Cardiac septum (tissue), 1 donor: ENCODE data around the gene GPR37. TPM values are rescaled to one million over a fixed set of nuclear protein-coding genes. Genes with fewer than 3 reads are reported as not detected.

Experiments
- DNase-seq: peaks from one replicate; pipeline ENCODE4 v3.0.0-alpha.2; 2020; ENCODE audit warnings: low spot score
- intact Hi-C: fragments of 100-400 bp; cut with DNase I; formaldehyde crosslinking; loops from one replicate; pipeline ENCODE4 v1.14.0; 2022
- total RNA-seq: library from RNA; stranded (reverse); fragmentation: NEBNext Ultra II Directional; extraction: Animal tissue kit (Norgen Biotek cat#: 25700); gene quantifications from one replicate; pipeline ENCODE4 v1.2.1, GENCODE V29; 2021
- donor health status: DM: no; HTN: no; CAD: no.

GPR37 gene
- total RNA-seq, 1 donor from 2014 or later, result 0.13 TPM

DNA sequence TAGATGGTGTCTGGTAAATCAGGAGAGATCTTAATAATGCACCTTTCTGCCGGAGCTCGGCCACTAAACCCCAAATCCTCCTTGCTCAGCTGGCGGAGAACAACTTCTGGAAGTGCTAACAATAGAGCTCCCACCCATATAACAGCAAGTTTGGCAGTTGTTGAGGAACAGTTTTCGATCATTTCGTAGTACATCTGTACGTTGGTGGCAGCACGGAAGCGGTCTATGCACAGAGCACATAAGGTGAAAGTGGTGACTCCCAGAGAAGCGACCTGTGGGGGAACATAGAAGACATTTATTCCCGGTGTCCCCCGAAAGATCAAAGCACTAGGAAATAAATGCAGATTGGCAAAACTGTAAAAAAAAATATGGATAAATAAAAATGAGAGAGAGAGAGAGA lies 18.5 kb downstream of the GPR37 start:
- no peak for DNase-seq
- intact Hi-C loops, result no loop called here

DNA sequence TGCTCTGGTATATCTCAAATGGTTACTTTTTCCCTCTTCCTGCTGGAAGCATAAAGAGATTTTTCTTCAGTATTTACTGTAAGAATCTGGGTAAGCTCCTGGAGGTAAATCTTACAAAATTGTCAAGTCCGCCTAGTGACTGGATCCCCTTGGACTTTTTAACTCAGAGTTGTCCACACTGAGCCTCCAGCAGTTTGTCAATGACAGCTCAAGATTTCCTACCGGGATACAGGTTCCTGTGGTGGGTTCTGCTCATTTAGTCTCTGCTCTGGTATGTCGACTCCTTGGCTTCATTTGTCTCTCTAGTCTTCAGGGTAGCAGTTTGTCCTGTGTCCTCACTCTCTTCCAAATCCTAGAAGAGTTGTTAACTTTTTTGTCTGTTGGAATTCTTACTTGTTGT lies 27.0 kb downstream of the GPR37 start:
- intact Hi-C loops, result no loop called here
- no peak for DNase-seq

DNA sequence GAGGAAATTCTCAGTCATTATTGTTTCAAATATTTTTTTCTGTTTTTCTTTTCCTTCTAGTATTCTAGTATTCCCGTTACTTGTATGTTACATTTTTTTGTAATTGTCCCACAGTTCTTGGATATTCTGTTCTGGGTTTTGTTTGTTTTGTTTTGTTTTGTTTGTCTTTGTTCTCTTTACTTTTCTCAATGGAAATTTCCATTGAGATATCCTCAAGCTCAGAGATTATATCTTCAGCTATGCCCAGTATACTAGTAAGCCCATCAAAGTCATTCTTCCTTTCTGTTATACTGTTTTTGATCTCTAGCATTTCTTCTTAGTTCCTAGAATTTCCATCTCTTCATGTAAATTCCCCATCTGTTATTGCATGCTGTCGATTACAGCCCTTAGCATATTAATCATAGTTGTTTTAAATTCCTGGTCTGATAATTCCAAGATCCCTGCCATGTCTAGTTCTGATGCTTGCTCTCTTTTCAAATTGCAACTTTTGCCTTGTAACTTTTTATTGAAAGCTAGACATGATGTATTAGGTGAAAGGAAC lies 27.8 kb downstream of the GPR37 start:
- intact Hi-C loops, result no loop called here
- no peak for DNase-seq

DNA sequence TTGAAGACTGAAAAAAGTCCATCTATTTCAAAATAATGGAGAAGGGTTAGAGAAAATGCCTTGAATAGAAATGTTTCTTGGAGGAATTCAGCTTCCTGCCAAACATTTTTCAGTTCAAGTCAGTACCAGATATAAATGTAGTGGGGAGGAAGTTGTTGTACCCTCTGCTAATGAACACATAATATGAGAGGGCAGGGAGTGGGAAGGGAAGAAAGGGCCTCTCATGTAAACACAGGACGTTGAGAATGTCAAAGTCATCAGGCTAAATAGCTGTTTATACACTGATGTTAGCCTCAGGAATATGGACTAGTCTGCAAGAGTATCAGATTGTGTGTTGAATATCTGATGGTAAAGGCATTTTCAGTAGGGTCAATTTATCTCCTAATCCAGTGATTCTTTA lies 37.0 kb downstream of the GPR37 start:
- intact Hi-C loops, result no loop called here
- DNase-seq, result no peak

DNA sequence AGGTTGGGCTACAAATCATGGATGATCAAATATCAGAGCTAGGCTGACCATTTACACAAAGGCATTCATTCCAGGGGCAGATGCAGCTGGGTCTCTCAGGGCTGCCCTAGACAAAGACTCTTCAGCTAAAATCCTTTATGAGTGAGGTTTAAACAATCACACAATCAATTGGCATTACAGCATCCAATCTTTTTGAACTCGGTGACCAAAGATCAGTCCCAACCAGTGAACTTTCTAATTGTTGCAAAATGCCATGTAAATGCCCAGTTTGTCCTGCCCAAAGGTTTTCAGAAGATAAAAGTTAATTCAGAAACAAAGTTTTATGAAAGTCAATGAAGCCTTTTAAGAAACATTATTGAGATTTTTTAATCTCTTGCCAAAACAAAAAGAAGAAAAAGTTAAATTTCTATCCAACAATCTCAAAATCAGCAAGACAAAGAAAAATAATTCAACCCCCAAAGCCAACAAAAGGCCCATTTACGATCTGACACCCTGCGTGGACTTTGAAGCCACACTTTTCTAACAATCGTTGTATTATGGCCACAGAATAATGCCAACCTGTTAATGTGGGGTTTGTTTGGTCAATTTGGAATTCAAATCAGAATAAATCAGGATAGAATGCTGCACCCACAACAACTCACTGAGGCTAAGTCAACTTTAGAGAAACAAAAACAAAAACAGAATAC lies 40.9 kb downstream of the GPR37 start:
- no peak for DNase-seq
- intact Hi-C loops, result no loop called here

DNA sequence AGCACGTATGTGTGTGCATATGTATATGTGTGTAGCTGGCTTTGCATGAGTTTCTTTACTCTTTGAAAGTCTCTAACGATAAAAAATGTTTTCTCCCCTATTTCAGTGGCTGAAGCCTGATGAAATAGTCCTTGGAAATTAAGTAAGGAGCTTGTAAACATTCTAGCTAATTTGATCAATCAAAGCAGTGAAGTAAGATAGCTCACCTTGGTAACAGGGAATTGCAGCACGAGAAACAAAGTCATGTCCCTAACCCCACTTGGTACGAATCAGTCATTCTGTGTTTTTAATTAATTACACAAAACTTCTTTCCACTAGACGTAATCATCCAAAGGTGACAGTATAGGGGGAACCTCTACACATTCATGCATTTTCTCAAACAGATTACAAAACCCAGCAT lies 41.5 kb downstream of the GPR37 start:
- DNase-seq, result no peak
- intact Hi-C loops, result no loop called here

DNA sequence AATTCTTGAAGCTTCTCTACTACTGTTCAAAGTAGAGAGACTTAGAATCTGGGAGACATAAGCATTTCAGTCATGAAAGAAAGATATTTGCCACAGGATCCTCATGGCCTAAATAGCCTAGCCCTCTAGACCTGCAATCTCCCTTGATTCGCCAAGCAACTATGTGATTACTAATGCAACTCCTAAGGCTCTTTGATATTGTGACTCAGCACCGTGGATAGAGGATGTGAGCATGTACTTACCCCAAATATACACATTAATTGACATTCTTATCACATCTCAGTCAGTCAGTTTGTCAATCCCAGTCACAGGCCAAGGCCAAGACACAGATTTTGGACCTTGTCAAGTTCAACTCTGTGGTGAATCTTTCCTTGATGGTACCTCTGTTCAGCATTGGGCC lies 42.6 kb downstream of the GPR37 start:
- no peak for DNase-seq
- intact Hi-C loops, result no loop called here

DNA sequence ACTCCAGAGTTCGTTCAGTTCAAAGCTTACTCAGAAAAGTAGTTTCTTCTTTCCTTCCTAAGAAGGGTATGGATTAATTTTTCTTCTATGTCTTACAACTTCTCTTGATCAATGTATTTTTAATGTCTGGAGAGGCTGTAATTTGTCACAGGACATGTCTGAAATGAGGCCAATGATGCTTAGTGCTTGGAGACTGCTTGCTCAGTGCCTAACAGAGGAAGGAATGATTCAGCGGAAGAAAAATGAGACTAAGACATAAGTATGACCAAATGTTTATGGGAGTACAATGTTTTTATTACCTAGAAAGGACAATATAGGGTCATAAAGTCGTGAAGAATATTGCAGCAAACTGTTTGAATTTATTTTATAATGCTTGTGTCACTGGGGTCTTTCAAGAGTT lies 43.3 kb downstream of the GPR37 start:
- intact Hi-C loops, result no loop called here
- DNase-seq, result no peak

DNA sequence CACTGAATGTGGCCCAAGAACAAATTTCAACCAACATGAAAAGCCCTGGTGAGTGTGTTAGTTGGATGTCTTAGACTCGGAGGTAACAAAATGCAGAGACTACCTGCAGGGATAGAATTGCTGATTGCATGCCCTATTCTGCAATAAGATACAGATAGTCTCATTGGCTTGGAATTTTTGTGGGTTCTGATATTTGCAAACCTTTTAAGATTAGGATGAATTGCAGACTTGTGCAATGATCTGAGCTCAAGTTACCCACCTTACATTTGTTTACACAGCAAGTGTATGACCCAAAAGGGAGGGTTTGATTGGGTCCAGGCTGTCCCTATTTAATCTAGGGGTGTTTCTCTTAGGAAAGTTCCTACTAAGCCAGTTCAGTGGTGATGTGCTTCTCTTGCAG lies 45.4 kb downstream of the GPR37 start:
- intact Hi-C loops, result no loop called here
- no peak for DNase-seq

DNA sequence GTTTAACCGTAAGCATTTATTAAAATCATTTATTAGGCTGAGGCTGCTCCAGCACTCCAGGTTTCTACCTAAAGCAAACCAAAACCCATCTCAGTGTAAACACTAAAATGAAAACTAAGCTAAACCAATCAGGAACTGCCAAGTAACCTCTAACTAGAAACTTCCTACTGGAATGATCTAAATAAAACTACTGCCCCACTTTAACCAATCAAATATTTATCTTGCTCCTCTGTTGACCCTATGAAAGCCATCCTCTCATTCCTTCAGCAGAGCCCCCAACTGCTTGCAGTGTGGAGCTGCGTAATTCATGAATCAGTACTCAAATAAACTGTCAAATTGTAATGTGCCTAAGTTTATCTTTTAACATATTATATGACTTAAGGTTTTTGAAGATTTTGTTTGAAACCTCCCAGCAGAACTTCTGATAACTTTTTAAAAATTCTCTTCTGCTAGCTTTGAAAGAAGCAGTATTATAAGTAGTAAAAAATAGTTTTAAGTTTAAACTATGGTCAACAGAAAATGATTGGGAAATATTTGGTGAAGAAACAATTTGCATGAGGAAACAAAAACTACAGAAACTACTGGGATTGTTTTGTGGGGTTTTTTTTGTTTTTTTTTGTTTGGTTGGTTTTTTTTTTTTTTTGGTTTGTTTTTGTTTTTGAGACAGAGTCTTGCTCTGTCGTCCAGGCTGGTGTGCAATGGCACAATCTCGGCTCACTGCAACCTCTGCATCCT lies 47.4 kb downstream of the GPR37 start:
- DNase-seq, result no peak
- intact Hi-C loops, result no loop called here

DNA sequence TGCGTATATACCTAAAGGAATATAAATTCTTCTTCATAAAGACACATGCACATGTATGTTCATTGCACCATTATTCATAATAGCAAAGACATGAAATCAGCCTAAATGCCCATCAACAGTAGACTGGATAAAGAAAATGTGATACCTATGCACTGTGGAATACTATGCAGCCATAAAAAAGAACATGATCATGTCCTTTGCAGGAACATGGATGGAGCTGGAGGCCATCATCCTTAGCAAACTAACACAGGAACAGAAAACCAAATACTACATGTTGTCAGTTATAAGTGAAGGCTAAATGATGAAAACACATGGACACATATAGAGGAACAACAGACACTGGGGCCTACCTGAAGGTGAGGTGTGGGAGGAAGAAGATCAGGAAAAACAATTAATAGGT lies 48.7 kb downstream of the GPR37 start:
- intact Hi-C loops, result no loop called here
- DNase-seq, result no peak

DNA sequence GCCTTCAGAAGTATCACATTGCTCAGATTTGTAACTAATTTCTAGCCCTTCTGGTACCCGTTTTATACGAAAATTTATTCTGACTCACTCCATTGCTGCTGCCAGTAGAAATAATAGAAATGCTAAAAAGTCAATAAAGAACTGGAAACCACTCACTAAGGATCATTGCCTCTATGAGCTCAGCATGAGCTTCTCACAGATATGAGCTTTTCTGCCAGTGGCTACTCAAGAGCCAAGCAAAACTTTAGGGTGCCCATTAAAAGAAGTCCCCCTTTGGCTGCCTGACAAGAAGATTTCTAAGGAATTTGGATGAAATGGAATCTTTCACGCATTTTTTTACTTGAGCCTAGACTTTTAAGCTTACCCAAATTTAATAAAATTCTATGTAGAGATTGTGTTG lies 52.5 kb downstream of the GPR37 start:
- intact Hi-C loops, result no loop called here
- no peak for DNase-seq

DNA sequence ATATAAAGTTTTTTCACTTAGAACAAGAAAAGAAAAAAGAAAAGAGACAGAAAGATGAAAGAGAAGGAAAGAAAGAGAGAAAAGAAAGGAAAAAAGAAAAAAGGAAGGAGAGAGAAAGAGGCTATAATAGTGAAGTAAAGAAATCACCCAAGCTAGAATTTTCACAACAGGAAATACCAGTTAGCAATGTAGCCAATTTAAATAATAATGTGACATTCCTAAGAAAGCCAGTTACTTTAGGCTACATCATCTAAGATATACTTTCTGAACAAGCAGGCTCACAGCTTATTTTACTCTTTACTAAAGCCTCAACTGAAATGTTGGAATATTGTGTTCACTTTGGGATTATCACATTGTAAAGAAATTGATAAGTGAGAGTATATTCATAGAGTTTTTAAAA lies 53.6 kb downstream of the GPR37 start:
- intact Hi-C loops, result no loop called here
- DNase-seq, result no peak

DNA sequence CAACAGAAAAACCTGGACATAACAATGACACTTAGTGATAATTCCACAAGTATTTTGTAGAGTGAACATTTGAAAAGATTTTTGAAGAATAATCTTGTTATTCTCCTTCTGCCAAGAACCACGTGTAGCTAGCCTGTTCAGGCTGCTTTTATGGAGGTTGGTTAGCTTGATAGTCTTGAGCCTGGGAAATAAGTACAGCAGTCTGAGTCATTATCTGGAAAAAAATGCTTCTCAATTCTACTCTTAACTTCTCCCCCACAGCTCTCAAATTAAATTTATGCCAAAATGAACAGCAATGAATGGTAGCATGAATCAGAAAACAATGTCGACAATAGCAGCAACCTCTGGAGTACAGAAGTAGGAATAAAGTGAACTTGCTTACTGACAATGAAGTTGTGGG lies 63.2 kb downstream of the GPR37 start:
- intact Hi-C loops, result no loop called here
- no peak for DNase-seq

DNA sequence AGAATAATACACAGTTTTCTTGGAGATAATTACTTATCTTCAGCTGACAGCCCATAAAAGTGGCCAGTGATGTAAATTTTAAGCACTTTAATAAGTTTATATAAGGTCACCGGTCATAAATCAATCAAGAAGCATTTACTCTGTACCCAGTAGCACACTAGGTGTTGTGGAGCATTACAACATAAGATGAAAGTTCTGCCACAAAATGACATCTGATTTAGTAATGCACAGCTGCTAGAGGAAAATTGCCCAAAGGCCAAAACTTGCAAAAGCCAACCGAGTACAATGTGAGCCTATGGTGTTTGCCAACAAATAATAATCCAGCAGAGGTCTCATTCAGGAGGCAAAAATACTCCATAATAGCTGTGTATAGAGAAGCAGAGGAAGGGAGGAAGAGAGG lies 63.6 kb downstream of the GPR37 start:
- DNase-seq, result no peak
- intact Hi-C loops, result no loop called here

DNA sequence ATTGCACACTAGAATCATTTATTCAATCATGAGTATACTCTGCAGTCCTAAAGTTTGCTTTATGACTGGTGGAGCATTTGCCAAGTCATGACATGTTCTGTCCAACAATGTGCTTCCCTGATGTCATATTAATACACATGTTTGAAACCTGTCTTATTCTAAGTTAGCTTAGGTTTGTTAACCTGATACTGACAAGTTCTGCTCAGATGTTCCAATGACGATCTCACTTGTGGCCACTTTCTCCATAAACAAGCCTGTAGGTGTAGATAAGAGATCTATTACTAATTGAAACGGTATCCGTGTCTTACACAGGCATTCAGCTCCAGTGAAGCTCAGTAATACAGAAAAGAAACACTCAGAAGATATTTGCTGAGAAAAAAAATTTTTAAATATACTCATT lies 64.9 kb downstream of the GPR37 start:
- intact Hi-C loops, result no loop called here
- DNase-seq, result no peak

DNA sequence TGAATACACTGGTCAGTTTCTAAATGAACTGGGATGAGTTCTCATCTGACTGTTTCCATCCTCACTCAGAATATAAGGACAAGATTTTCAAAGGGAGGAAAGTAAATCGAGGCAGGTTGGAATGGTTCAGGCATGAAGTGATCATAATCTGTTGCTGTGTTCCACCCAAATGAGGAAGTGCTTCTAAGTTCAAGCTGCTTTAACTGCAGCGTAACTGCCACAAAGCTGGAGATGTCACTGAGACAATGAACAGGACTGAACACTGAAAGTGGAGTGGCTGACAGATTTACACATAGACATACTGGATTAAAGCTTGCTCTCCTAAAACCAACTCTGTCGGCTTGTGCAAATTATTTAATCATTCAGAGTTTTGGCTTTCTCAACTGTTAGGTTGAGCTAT lies 66.6 kb downstream of the GPR37 start:
- intact Hi-C loops, result no loop called here
- no peak for DNase-seq

DNA sequence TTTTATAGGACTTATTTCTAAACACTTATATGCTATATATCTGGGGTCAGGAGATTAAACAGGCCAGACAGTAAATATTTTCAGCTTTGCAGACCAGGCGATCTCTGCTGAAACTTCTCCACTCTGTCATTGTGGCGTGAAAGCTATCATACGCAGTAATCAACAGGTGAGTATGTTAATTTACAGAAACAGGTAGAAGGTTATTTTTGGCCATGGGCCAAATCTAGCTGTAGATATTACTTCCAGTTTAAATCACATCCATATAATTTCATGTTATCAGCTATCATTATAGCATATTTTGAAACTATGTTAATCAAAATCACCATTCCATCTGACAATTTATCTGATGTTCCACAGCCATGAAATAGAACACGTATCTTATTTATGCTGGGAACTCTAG lies 67.8 kb downstream of the GPR37 start:
- intact Hi-C loops, result no loop called here

More for the DNA sequence above, 67.8 kb downstream of the GPR37 start:
- DNase-seq, result no peak
